Measurements from ENCODE around the gene PCBP3.
A peak's percentile ranks its signal among the peaks of the same experiment; 100 is the strongest.

GRCh38 chr21:45970674-45971615 lies 327.4 kb downstream of the PCBP3 start:
- TF ChIP-seq CTCF (IDR thresholded peaks at IDR 0.05) (peak; percentile 80 to 90 (median 88)), POLR2A (IDR thresholded peaks at IDR 0.05) (no peak)

Measured in right lobe of liver (tissue), 4 donors.